Measurements from ENCODE around the gene MOBP.
"Not testable (repeated sequence)": the region's sequence is repeated elsewhere in the genome, so short reads cannot be mapped to it uniquely, and the experiment has no call there.

Gene MOBP

GRCh38 chr3:39447637-39448483, 19.6 kb upstream of the MOBP start:
- no peak overlapping the region for H3K4me3 ChIP-seq (ENCODE audit: low read length)
- DNase-seq (ENCODE audit: low read depth, low spot score), result peak; percentile 74

GRCh38 chr3:39448506-39449233, 18.8 kb upstream of the MOBP start:
- no peak for DNase-seq (ENCODE audit: low read depth, low spot score)
- H3K4me3 ChIP-seq (ENCODE audit: low read length), result no peak overlapping the region

GRCh38 chr3:39449796-39450195, 17.7 kb upstream of the MOBP start:
- no peak for DNase-seq (ENCODE audit: low read depth, low spot score)
- H3K4me3 ChIP-seq (ENCODE audit: low read length), result no peak overlapping the region

- DNase-seq (ENCODE audit: low read depth, low spot score), result no peak
- H3K4me3 ChIP-seq (ENCODE audit: low read length), result no peak overlapping the region
Observed at GRCh38 chr3:39453134-39453533, 14.3 kb upstream of the MOBP start.

- not testable (repeated sequence) for DNase-seq (ENCODE audit: low read depth, low spot score); H3K4me3 ChIP-seq (ENCODE audit: low read length)
Observed at GRCh38 chr3:39453872-39454271, 13.6 kb upstream of the MOBP start.

- H3K4me3 ChIP-seq (ENCODE audit: low read length), result no peak overlapping the region
- no peak for DNase-seq (ENCODE audit: low read depth, low spot score)
Observed at GRCh38 chr3:39454591-39455217, 12.8 kb upstream of the MOBP start.

GRCh38 chr3:39456159-39456558, 11.3 kb upstream of the MOBP start:
- no peak for DNase-seq (ENCODE audit: low read depth, low spot score)
- H3K4me3 ChIP-seq (ENCODE audit: low read length), result no peak overlapping the region

- H3K4me3 ChIP-seq (ENCODE audit: low read length), result no peak overlapping the region
- DNase-seq (ENCODE audit: low read depth, low spot score), result no peak
Observed at GRCh38 chr3:39457361-39457760, 10.1 kb upstream of the MOBP start.

GRCh38 chr3:39458579-39458978, 8.9 kb upstream of the MOBP start:
- not testable (repeated sequence) for H3K4me3 ChIP-seq (ENCODE audit: low read length); DNase-seq (ENCODE audit: low read depth, low spot score)

GRCh38 chr3:39460677-39461076, 6.8 kb upstream of the MOBP start:
- no peak for DNase-seq (ENCODE audit: low read depth, low spot score)
- H3K4me3 ChIP-seq (ENCODE audit: low read length), result no peak overlapping the region

- DNase-seq (ENCODE audit: low read depth, low spot score), result no peak
- no peak overlapping the region for H3K4me3 ChIP-seq (ENCODE audit: low read length)
Observed at GRCh38 chr3:39463269-39463668, 4.2 kb upstream of the MOBP start.

- DNase-seq (ENCODE audit: low read depth, low spot score), result no peak
Observed at GRCh38 chr3:39466988-39467387, 492 bp upstream of the MOBP start.

GRCh38 chr3:39468108-39468436, 592 bp downstream of the MOBP start:
- DNase-seq (ENCODE audit: low read depth, low spot score), result no peak
- H3K4me3 ChIP-seq (ENCODE audit: low read length), result no peak overlapping the region

More at GRCh38 chr3:39466988-39467387, 492 bp upstream of the MOBP start:
- no peak overlapping the region for H3K4me3 ChIP-seq (ENCODE audit: low read length)

- no peak overlapping the region for H3K4me3 ChIP-seq (ENCODE audit: low read length)
- no peak for DNase-seq (ENCODE audit: low read depth, low spot score)
Observed at GRCh38 chr3:39469258-39469657, 1.8 kb downstream of the MOBP start.

- no peak for DNase-seq (ENCODE audit: low read depth, low spot score)
- no peak overlapping the region for H3K4me3 ChIP-seq (ENCODE audit: low read length)
Observed at GRCh38 chr3:39469945-39470344, 2.5 kb downstream of the MOBP start.

- DNase-seq (ENCODE audit: low read depth, low spot score), result no peak
- H3K4me3 ChIP-seq (ENCODE audit: low read length), result no peak overlapping the region
Observed at GRCh38 chr3:39471652-39472051, 4.2 kb downstream of the MOBP start.

- H3K4me3 ChIP-seq (ENCODE audit: low read length), result no peak overlapping the region
- DNase-seq (ENCODE audit: low read depth, low spot score), result no peak
Observed at GRCh38 chr3:39473452-39474125, 6.1 kb downstream of the MOBP start.

- no peak overlapping the region for H3K4me3 ChIP-seq (ENCODE audit: low read length)
- no peak for DNase-seq (ENCODE audit: low read depth, low spot score)
Observed at GRCh38 chr3:39474126-39474515, 6.6 kb downstream of the MOBP start.

- no peak for DNase-seq (ENCODE audit: low read depth, low spot score)
- H3K4me3 ChIP-seq (ENCODE audit: low read length), result no peak overlapping the region
Observed at GRCh38 chr3:39476783-39477182, 9.3 kb downstream of the MOBP start.

GRCh38 chr3:39478226-39478625, 10.7 kb downstream of the MOBP start:
- H3K4me3 ChIP-seq (ENCODE audit: low read length), result no peak overlapping the region
- no peak for DNase-seq (ENCODE audit: low read depth, low spot score)
